HUES6 (cell line): Measurements from ENCODE around the gene ZNF217.
"Not testable (repeated sequence)": the region's sequence is repeated elsewhere in the genome, so short reads cannot be mapped to it uniquely, and the experiment has no call there.

Experiments used
- H3K27ac ChIP-seq: 2 replicates; pipeline ENCODE4 v1.7.0; 2013; ENCODE audit warnings: low read depth, mild to moderate bottlenecking, low read length, inconsistent platforms
- H3K27me3 ChIP-seq: 2 replicates; pipeline ENCODE4 v1.6.1; 2013; ENCODE audit warnings: low read length; ENCODE audit not compliant: control insufficient read depth, insufficient read depth
- H3K36me3 ChIP-seq: 2 replicates; pipeline ENCODE4 v1.6.1; 2013; ENCODE audit warnings: low read length; ENCODE audit not compliant: control insufficient read depth, insufficient read depth
- H3K4me1 ChIP-seq: 2 replicates; pipeline ENCODE4 v1.6.1; 2013; ENCODE audit warnings: low read length; ENCODE audit not compliant: control insufficient read depth, insufficient read depth
- H3K4me3 ChIP-seq: 2 replicates; pipeline ENCODE4 v1.5.1; 2013; ENCODE audit warnings: low read depth, low read length
- H3K9ac ChIP-seq: one replicate; pipeline ENCODE4 v1.6.1; 2013; ENCODE audit warnings: mild to moderate bottlenecking, low read length
- H3K9me3 ChIP-seq: 2 replicates; pipeline ENCODE4 v1.6.1; 2013; ENCODE audit warnings: low read depth, low read length; ENCODE audit not compliant: control insufficient read depth, insufficient read depth

ZNF217 gene

GRCh38 chr20:53595742-53596141 lies 2.1 kb upstream of the ZNF217 start:
- peaks cover 38% of the 10 kb centered on the region for H3K4me1 ChIP-seq
- H3K27me3 ChIP-seq, H3K36me3 ChIP-seq, H3K9ac ChIP-seq, H3K4me3 ChIP-seq, H3K27ac ChIP-seq, H3K9me3 ChIP-seq: not testable (repeated sequence)

- H3K9ac ChIP-seq: peak overlapping the region; percentile 76
- H3K4me1 ChIP-seq: peaks cover 37% of the 10 kb centered on the region
- peak overlapping the region; percentile 84 for H3K4me3 ChIP-seq
- H3K9me3 ChIP-seq: no peaks in the 10 kb centered on the region
- peak overlapping the region; percentile 86; the same call in 1 of the 2 replicates for H3K27ac ChIP-seq
- no peaks in the 10 kb centered on the region for H3K27me3 ChIP-seq
- no peaks in the 10 kb centered on the region for H3K36me3 ChIP-seq
Measured at GRCh38 chr20:53595018-53595378, 1.4 kb upstream of the ZNF217 start.

DNA sequence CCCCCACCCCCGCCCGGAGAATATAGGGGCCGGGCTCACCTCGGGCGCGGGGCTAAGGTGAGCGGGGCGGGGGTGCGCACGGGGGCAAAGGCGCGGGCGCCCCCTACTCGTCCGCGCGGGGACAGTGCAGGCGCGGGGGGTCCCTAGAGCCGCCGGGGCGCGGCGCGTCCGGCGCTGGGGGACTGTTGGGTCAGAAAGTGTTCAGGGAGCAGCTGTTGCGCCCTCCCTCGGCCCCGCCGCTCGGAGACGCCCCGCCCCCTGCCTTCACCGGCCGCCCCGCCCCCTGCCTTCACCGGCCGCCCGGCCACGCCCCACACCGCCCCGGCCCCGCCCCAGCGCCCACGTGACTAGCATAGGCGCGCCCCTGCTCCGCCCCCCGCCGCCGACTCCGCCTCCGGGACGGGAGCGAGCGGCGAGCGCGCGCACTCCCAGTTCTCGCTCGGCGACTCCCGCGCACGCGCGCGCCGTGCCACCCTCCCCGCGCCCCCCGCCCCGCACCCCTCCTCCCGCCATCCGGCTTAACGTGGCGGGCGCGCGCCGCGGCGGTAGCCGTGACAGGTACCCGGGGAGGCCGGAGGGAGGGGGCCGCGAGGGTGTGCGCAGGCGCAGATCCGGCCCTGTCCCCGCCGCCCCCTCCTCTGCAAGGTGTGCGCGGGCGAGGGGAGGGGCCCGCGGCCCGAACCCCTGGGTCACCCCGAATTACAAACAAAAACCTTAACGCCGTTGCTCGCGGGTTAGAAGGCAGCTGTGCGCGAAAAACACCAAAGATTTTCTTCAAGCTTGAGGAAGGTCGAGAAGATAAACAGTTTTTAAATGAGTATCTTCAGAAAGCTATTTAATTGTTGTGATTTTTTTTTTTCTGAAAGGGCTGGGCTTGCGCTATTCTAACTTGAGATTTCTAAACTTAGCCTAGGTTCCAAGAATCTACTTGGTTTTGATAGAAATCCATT lies 704 bp upstream of the ZNF217 start:
- Histone ChIP-seq H3K9ac (peak overlapping the region; percentile 76), H3K36me3 (no peaks in the 10 kb centered on the region), H3K27ac (peak overlapping the region; percentile 86), H3K4me3 (peak overlapping the region; percentile 84), H3K4me1 (peaks cover 34% of the 10 kb centered on the region), H3K9me3 (no peaks in the 10 kb centered on the region), H3K27me3 (no peaks in the 10 kb centered on the region)

DNA sequence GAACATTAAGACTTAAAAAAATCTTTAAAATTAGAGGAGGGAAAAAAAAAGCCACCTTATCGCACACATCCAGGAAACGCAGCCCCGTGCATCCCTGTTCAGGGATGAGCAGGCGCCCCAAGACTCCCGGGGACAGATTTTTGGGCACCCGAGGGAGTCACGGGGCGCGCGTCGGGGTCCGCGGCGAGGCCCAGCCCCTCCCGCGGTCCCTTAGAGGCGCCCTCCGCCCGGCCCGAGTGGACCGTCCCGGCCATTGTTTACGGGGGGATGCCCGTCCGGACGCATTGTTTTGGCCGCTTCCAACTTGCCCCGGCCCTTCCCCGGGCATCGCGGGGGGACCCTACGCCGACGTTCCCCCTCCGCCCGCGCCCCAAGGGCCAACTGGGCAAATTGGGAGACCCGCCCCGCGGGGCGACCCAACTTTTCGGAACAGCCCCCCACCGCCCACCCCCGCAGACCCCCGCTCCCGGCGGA lies 610 bp downstream of the ZNF217 start:
- Histone ChIP-seq H3K9ac (peak overlapping the region; percentile 86), H3K36me3 (no peaks in the 10 kb centered on the region), H3K27ac (peak overlapping the region; percentile 93), H3K4me1 (peaks cover 33% of the 10 kb centered on the region), H3K27me3 (no peaks in the 10 kb centered on the region), H3K9me3 (no peaks in the 10 kb centered on the region), H3K4me3 (peak overlapping the region; percentile 76)

GRCh38 chr20:53592454-53592991 lies 1.1 kb downstream of the ZNF217 start:
- H3K36me3 ChIP-seq, H3K9me3 ChIP-seq, H3K27me3 ChIP-seq: not testable (repeated sequence)
- peak overlapping the region; percentile 86 for H3K9ac ChIP-seq
- H3K4me3 ChIP-seq: peak overlapping the region; percentile 76
- H3K4me1 ChIP-seq: peaks cover 28% of the 10 kb centered on the region
- peak overlapping the region; percentile 93 for H3K27ac ChIP-seq

GRCh38 chr20:53591941-53592441 lies 1.6 kb downstream of the ZNF217 start:
- peak overlapping the region; percentile 76 for H3K4me3 ChIP-seq
- H3K9ac ChIP-seq: peak overlapping the region; percentile 86
- peak overlapping the region; percentile 93; the same call in 1 of the 2 replicates for H3K27ac ChIP-seq
- H3K36me3 ChIP-seq, H3K27me3 ChIP-seq, H3K9me3 ChIP-seq: not testable (repeated sequence)
- peaks cover 28% of the 10 kb centered on the region for H3K4me1 ChIP-seq

DNA sequence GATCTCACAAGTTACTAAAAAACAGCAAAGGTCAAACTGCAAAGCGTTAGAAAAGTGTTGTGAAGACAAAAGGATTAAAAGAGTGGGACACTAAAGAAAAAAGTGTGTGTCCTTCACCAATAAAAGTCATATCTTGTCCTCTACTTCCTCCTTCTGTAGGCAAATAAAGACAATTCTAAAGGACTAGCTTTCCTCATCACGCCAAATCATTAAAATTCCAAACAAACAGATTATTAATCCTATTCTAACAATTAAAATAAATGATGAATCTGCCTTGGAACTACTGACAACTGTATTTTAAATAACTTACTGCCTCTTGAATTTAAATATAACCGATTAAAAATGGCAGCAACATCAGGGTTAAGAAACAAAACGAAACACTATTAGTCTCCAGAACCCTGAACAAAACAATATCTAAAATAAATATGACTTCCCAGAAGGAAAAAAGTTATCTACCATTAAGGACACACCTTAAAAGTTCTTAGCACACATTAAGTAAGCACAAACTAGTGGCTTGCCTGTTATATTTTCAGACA lies 2.4 kb downstream of the ZNF217 start:
- Histone ChIP-seq H3K4me1 (peaks cover 28% of the 10 kb centered on the region), H3K4me3 (peak overlapping the region; percentile 76), H3K27ac (peak overlapping the region; percentile 93; the same call in 1 of the 2 replicates), H3K9ac (peak overlapping the region; percentile 86)
- H3K9me3 ChIP-seq, H3K27me3 ChIP-seq, H3K36me3 ChIP-seq: not testable (repeated sequence)

DNA sequence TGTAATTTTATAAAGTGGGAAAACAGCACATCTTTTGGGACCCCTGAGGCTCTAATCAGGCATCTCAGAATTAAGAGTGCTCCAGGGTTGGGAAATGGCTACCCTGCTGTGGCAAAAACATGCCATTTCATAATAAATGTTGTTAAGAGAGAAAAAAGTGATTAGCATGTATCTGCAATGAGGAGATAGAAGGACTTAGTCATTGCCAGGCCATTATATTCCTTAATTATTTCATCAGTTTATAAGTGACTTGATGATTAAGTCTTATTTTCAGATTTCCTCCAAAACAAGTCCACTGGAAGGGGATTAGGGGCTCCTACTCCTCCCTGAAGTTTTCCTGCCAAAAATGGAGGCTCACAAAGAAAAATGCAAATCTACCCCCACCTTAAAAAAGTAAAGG lies 3.0 kb downstream of the ZNF217 start:
- H3K36me3 ChIP-seq, H3K9me3 ChIP-seq, H3K27me3 ChIP-seq: not testable (repeated sequence)
- Histone ChIP-seq H3K27ac (peak overlapping the region; percentile 93), H3K4me1 (peaks cover 34% of the 10 kb centered on the region), H3K4me3 (peak overlapping the region; percentile 76), H3K9ac (peak overlapping the region; percentile 86)

GRCh38 chr20:53590122-53590521 lies 3.5 kb downstream of the ZNF217 start:
- H3K4me1 ChIP-seq: peaks cover 36% of the 10 kb centered on the region
- H3K36me3 ChIP-seq, H3K27me3 ChIP-seq, H3K9me3 ChIP-seq: not testable (repeated sequence)
- H3K27ac ChIP-seq: peak overlapping the region; percentile 93
- peak overlapping the region; percentile 44 for H3K9ac ChIP-seq
- H3K4me3 ChIP-seq: peak overlapping the region; percentile 49

DNA sequence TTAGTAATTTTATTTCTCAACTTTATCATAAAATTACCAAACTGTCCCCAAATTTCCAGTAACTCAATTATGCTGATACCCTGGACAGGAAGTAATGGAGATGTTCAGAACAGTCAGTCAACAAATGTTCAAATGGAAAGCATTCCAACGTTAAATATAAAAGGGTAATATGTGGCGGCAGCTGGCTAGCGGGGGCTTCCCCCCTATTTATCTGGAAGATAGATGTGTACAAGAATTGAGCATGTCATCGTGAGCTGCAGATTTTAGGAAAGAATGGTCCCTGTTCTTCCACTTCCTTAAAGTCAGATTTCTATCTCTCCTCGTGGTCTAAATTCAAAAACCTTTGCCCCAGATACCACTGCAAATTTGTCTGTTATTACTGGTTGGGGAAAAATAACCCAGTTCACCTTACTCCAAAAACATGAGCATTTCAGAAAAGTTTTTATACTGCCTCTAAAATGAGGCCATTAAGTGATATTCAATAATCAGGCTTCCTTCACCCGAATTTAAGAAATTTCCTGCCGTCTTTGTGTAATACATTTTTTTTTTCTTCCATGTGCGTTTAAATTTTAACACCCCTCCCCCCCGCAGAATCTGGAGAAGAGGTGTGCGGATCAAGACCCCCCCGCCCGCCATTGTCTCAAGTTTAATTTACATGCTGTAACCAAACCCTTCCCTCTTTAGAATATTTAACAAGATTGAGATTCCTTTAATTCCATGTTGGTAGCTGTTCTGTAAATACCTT lies 4.1 kb downstream of the ZNF217 start:
- peak overlapping the region; percentile 93 for H3K27ac ChIP-seq
- H3K9me3 ChIP-seq, H3K27me3 ChIP-seq, H3K36me3 ChIP-seq: not testable (repeated sequence)
- peak overlapping the region; percentile 62 for H3K9ac ChIP-seq
- H3K4me3 ChIP-seq: peak overlapping the region; percentile 49
- peaks cover 38% of the 10 kb centered on the region for H3K4me1 ChIP-seq
